Loucy (cell line): ENCODE measurements around the gene PHC3.

ENCODE experiments used
- H2AFZ ChIP-seq: fragments of 200-600 bp; sonication (generic); 2 replicates; pipeline ENCODE4 v1.6.0; 2016; ENCODE audit warnings: antibody characterized with exemption, mild to moderate bottlenecking, low read length, moderate library complexity
- H3F3A ChIP-seq: fragments of 200-600 bp; 2 replicates; pipeline ENCODE4 v1.6.0; 2016; ENCODE audit warnings: antibody characterized with exemption, low read depth, mild to moderate bottlenecking
- H3K27me3 ChIP-seq: fragments of 200-600 bp; sonication (generic); 2 replicates; pipeline ENCODE4 v1.6.1; 2014; ENCODE audit warnings: low read length, mild to moderate bottlenecking; ENCODE audit not compliant: insufficient read depth, poor library complexity, severe bottlenecking
- H3K36me3 ChIP-seq: fragments of 200-600 bp; sonication (generic); 2 replicates; pipeline ENCODE4 v1.6.1; 2016; ENCODE audit warnings: low read length; ENCODE audit not compliant: insufficient read depth
- H3K4me1 ChIP-seq: fragments of 200-600 bp; sonication (generic); 2 replicates; pipeline ENCODE4 v1.5.1; 2014; ENCODE audit warnings: low read length, mild to moderate bottlenecking; ENCODE audit not compliant: insufficient read depth, poor library complexity, severe bottlenecking
- H3K4me2 ChIP-seq: fragments of 200-600 bp; sonication (generic); 2 replicates; pipeline ENCODE4 v1.6.0; 2014; ENCODE audit warnings: antibody characterized with exemption, low read length, low read depth, mild to moderate bottlenecking; ENCODE audit not compliant: poor library complexity, severe bottlenecking
- H3K4me3 ChIP-seq: fragments of 200-600 bp; sonication (generic); 2 replicates; pipeline ENCODE4 v1.5.1; 2014; ENCODE audit warnings: low read length, mild to moderate bottlenecking, mixed read lengths; ENCODE audit not compliant: poor library complexity, severe bottlenecking
- H3K79me2 ChIP-seq: fragments of 200-600 bp; sonication (generic); 2 replicates; pipeline ENCODE4 v1.6.1; 2014; ENCODE audit warnings: low read length; ENCODE audit not compliant: insufficient read depth
- H3K9ac ChIP-seq: fragments of 200-600 bp; sonication (generic); 2 replicates; pipeline ENCODE4 v1.6.0; 2014; ENCODE audit warnings: mild to moderate bottlenecking, low read depth, low read length, moderate library complexity; ENCODE audit not compliant: poor library complexity, severe bottlenecking
- H3K9me2 ChIP-seq: fragments of 200-600 bp; sonication (generic); replicated peaks from 2 replicates; pipeline ENCODE4 v1.6.1; 2016; ENCODE audit warnings: low read depth, low read length, mixed read lengths
- H3K9me3 ChIP-seq: fragments of 200-600 bp; sonication (generic); 2 replicates; pipeline ENCODE4 v1.6.1; 2014; ENCODE audit warnings: mild to moderate bottlenecking, antibody characterized with exemption, low read length, low read depth; ENCODE audit not compliant: insufficient read depth
- H4K20me1 ChIP-seq: fragments of 200-600 bp; sonication (generic); 2 replicates; pipeline ENCODE4 v1.6.0; 2014; ENCODE audit warnings: antibody characterized with exemption, low read length, mild to moderate bottlenecking; ENCODE audit not compliant: insufficient read depth, poor library complexity, severe bottlenecking
- EZH2phosphoT487 ChIP-seq: fragments of 200-600 bp; IDR thresholded peaks from 2 replicates; pipeline ENCODE4 v1.6.1; 2018; ENCODE audit warnings: antibody characterized with exemption, mild to moderate bottlenecking, moderate library complexity, borderline replicate concordance
- TF ChIP-seq, protein P1 (sequence below): fragments of 200-600 bp; sonication (generic); conservative IDR thresholded peaks from 2 replicates; pipeline ENCODE4 v1.5.1; 2014; ENCODE audit warnings: mild to moderate bottlenecking, antibody characterized with exemption, low read length

Gene PHC3

DNA sequence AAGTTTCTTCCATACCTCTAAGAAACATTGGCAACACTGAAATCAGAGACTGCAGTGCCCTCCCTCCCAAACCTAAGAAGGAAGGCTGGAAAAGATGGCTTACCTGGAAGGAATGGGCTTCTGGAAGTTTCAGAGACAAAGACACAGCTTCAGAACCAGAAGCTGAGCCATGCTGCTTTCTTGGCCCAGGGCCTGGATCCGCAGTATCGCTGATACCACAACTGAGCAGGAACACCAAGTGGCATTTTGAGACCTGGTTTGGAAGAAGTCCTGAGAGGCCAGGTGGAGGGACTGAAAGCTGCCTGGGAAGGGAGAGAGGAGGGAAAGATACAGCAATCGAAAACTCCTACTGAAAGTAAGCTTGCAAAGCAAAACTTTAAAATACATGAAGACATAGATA, 124.0 kb downstream of the PHC3 start:
- Histone ChIP-seq H3F3A (no peaks in the 10 kb centered on the region), H3K79me2 (no peaks in the 10 kb centered on the region), H3K9ac (no peak overlapping the region), H3K4me2 (no peak overlapping the region), H3K9me2 (no peaks in the 10 kb centered on the region), H2AFZ (0 out of 2 replicates have a peak overlapping the region, but pooled peaks have one; percentile 46), H3K27me3 (no peaks in the 10 kb centered on the region), H3K4me3 (no peak overlapping the region), H3K4me1 (no peaks in the 10 kb centered on the region), H4K20me1 (no peaks in the 10 kb centered on the region), H3K36me3 (no peaks in the 10 kb centered on the region), H3K9me3 (no peaks in the 10 kb centered on the region)
- TF ChIP-seq, protein P1, sequence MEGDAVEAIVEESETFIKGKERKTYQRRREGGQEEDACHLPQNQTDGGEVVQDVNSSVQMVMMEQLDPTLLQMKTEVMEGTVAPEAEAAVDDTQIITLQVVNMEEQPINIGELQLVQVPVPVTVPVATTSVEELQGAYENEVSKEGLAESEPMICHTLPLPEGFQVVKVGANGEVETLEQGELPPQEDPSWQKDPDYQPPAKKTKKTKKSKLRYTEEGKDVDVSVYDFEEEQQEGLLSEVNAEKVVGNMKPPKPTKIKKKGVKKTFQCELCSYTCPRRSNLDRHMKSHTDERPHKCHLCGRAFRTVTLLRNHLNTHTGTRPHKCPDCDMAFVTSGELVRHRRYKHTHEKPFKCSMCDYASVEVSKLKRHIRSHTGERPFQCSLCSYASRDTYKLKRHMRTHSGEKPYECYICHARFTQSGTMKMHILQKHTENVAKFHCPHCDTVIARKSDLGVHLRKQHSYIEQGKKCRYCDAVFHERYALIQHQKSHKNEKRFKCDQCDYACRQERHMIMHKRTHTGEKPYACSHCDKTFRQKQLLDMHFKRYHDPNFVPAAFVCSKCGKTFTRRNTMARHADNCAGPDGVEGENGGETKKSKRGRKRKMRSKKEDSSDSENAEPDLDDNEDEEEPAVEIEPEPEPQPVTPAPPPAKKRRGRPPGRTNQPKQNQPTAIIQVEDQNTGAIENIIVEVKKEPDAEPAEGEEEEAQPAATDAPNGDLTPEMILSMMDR: no peak
- TF ChIP-seq EZH2phosphoT487: no peak

DNA sequence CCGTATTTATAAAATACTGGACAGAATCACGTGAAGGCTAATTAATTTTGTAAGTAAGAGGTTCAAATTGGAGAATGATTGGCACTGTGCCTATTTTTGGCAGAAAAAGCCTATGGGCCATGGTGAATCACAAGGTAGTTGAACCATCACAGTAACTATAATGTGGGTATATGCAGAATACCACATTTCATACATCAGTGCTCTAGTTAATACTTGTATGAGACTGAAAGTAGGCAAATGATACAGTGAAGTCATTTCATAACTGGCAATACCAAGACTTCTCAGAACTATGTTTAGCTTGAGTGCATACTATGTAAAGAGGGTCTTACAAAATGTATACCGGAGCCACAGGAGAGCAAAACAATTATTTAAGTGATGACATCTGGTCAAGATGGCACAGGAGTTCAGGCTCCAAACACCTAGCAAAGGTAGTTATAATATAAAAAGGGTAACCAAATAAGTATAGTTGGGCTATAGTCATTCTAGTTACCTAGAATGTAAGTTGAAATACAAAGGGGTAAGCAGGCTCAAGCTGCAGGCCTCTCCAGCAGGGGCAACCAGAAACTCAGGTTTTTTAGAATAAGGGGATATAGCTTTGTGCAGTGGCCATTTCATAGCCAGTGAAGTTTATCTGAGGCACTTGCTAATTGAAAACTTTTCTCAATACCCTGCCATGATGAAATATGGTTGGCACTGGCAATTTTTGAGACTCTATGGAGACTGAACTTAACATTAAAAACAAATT, 124.7 kb downstream of the PHC3 start:
- H3K4me3 ChIP-seq: no peak overlapping the region

DNA sequence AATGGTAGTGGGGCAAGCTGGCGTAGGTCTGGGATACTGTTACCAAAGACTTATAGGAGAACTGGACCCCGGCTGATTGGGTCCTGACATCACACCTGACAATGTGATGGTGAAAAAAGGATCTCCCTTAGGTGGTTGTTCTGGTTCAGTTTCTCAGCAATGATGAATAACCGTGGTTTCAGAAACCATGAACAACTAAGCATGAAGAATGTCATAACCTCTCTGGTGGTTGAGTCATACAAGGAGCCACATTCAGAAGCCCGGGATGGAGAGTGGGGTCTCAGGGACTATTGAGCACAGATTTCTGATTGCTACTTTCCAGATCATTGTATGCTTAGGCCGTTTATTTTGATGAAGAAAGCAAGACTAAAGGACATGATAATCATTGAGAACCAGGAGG, 126.3 kb downstream of the PHC3 start:
- Histone ChIP-seq H3K4me2 (no peak overlapping the region), H3K4me1 (no peaks in the 10 kb centered on the region), H3K9me2 (no peaks in the 10 kb centered on the region), H3K4me3 (no peak overlapping the region), H3F3A (no peaks in the 10 kb centered on the region), H2AFZ (no peak overlapping the region), H3K36me3 (no peaks in the 10 kb centered on the region), H4K20me1 (no peaks in the 10 kb centered on the region), H3K9me3 (no peaks in the 10 kb centered on the region), H3K79me2 (no peaks in the 10 kb centered on the region), H3K9ac (no peak overlapping the region), H3K27me3 (no peaks in the 10 kb centered on the region)
- TF ChIP-seq, protein P1: no peak
- TF ChIP-seq EZH2phosphoT487: no peak

More for the DNA sequence above, 124.7 kb downstream of the PHC3 start:
- Histone ChIP-seq H3K4me1 (no peaks in the 10 kb centered on the region), H3K9me2 (no peaks in the 10 kb centered on the region), H4K20me1 (no peaks in the 10 kb centered on the region), H3K4me2 (no peak overlapping the region), H3F3A (no peaks in the 10 kb centered on the region), H3K36me3 (no peaks in the 10 kb centered on the region), H3K9me3 (no peaks in the 10 kb centered on the region), H3K27me3 (no peaks in the 10 kb centered on the region), H2AFZ (no peak overlapping the region), H3K9ac (no peak overlapping the region), H3K79me2 (no peaks in the 10 kb centered on the region)
- TF ChIP-seq, protein P1: no peak
- TF ChIP-seq EZH2phosphoT487: no peak
